Stimulated activated CD4-positive, alpha-beta T cell treated with anti-CD3 and anti-CD28 coated beads, Interleukin-4, amount 100 ng/mL, for 24 hours (primary cell): Measurements from ENCODE around the gene TTC33.

Source experiments
- DNase-seq: peaks from one replicate; pipeline ENCODE4 v3.0.0-alpha.2; 2020

The TTC33 gene

GRCh38 chr5:40503439-40503838, 252.3 kb downstream of the TTC33 start:
- peak; percentile 29 for DNase-seq

DNA sequence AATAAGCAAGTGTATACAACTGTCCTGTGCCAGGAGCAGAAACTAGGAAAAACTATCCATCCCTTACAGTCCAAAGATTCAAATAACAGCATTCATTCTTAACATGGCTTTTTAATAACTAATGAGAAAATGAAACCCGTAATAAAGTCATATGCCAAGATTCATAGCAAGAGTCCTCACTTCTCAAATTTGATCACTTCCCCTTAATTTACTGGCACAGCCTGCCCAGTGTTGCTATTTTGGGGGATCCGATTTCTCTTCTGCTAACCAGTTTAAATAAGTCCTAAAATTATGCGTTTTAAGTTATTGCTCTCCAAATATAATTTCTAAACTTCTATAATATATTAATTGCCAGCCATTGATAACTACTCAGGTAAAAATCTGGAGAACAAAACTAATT, 253.0 kb downstream of the TTC33 start:
- DNase-seq: no peak

DNA sequence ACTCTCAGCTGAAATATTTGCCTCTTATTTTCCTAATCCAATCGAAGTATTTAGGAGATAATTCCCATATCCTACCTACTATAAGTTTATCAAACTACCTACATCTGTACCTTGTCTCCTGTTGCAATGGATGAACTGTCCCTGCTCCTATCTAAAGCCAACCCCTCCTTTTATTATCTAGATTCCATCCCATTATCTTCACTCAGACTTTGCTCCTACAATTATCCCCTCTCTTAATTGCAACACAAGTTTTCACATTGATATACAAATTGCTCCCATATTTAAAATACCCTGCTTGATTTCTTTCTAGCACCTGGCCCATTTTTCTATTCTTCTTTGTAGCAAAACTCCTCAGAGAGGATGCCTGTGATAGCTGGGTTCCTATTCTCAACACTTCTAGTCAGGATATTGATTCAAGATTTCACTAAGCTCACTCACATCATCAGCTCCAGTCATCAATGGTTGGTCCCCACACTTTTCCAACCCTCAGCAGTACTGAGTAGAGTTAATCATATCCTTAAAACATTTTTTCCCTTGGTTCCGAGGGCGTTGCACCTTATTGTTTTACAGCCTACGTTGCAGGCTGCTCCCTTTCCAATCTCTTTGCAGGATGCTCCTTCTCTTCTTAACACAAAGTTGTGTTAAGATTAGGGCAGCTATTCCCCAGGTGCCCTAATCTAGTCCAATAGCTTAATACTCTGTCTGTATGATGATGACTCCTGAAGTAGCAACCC, 253.9 kb downstream of the TTC33 start:
- DNase-seq: no peak

DNA sequence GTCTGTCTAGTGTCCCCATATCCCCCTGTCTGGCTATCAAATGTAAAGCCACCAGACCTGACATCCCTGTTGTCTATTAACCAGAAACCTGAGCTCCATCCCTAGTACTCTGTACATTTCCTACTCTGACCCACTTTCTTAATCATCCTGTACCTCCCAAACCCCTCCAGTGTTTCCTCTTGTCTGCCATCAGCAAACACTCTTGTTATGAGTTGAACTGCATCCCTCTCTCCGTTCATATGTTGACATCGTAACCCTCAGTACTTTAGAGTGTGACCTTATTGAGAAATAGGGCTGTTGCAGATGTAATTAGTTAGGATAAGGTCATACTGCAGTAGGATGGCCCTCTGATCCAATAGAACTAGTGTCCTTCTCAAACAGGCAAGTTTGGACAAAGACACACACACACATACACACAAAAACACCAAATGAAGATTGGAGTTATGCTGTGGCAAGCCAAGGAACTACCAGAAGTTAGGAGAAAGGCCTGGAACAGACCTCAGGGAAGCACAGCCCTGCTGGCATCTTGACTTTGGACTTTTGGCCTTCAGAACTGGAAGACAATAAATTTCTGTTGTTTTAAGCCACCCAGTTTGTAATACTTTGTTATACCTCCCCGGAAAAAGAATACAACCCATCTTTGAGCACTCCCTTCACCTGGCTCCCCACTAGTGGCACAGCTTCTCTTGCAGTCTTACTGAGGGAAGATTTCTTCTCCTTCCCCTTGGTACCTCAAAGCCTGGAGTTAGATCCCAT, 256.1 kb downstream of the TTC33 start:
- no peak for DNase-seq

DNA sequence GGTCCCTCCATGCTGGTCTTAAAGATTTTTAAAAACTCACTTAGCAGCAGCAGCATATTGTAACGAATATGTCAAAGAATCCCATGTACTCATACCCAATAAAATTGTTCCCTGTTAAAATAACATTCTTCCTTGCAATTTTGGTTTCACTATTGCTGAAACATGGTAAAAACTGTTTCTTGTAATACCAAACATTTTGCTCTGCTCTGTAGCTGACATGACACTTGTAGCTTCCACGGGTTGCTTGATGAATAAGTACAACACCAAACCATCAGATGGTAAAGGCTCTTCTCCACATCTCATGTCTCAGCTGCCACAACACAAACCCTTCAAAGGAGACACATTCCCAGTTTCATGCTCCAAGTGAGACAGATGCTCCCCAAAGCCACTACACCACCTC, 256.8 kb downstream of the TTC33 start:
- DNase-seq: no peak

GRCh38 chr5:40497573-40497972, 258.2 kb downstream of the TTC33 start:
- DNase-seq: no peak

DNA sequence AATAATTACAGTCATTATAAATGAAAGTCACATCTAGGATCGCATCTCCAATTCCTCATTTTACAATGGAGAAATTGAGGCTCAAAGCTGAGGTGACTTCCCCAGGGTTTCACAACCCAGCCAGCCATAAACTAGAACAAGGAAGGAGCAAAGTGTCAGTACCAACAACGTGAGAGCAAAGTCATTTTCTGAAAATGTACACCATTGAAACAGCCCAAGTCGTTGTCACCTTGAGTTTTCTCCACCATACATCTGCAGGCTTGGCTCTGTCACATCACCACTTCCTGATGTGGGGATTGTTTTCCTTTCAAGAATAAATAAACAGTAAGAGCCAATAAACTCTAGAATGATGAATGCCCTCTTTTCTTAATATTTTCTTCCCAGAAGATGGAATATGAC, 260.5 kb downstream of the TTC33 start:
- DNase-seq: no peak

DNA sequence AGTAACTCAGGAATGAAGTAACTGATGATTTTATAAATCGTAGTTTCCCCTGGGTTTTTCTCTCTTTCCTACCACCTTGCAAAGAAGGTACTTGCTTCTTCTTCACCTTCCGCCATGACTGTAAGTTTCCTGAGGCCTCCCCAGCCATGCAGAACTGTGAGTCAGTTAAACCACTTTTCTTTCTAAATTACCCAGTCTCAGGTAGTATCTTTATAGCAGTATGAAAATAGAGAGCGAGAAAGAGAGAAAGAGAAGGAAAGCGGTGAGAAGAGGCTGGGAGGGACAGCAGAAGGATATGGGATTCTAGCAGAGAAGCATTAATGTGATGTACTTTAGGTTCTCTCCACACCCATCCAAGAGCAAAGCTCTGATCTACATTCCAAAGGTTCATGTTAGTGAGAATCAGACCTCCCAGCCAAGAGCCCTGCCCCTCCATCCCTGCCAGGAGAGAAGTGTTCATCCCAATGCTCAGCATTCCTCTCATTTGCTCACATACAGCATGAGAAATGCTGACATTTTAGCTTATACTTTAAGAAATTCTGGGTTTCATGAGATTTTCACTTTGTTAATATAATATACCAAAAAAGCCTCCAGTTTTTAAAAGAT, 261.0 kb downstream of the TTC33 start:
- DNase-seq: no peak

- DNase-seq: no peak
Measured at GRCh38 chr5:40492056-40492455, 263.7 kb downstream of the TTC33 start.

DNA sequence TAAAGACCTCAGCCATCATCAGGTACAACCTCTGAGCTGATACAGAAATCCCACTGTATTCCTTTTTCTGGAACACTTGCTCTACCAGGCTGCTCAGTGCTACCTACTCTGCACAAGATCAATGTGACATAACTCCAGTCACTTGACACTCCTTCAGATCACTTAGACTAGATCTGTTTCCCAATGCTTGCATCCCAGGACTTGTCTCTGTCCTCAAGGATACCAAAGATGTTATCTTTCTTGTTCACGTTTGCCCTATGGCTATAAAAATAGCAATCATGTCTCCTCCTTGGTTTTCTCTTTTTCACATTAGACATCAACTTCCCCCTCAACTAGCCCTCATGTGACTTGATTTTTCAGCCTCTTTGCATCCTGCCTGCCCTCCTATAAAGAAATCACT, 264.1 kb downstream of the TTC33 start:
- DNase-seq: no peak

DNA sequence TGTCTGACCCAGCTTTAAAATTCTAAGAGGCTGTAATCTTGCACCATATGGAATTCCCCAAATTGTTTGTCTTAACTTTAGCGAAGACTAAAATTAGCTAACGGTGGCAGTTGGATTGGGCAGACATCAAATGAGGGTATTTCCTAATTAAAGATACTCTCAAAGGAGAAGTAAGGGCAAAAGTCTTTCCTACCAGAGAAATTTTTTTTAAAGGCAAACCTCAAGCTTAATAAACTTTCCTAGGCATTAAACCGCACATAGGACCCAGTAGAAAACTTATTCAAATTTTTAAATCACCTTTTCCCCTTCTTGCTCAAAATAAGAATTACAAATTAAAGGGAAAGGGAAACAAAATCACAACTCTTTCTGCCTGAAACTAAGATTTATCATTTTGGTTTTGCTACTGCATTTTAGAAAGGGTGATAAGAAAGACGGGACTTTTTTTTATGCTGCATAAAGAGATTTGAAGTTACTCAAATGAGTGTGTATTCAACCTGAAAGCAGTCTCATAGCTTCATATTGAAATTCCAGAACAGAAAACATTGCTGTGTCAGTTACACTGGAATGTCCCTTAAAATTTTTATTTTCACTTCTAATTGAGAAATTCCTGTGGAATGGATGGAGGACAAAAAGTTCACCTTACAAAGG, 265.2 kb downstream of the TTC33 start:
- no peak for DNase-seq

GRCh38 chr5:40489421-40489820, 266.3 kb downstream of the TTC33 start:
- no peak for DNase-seq

DNA sequence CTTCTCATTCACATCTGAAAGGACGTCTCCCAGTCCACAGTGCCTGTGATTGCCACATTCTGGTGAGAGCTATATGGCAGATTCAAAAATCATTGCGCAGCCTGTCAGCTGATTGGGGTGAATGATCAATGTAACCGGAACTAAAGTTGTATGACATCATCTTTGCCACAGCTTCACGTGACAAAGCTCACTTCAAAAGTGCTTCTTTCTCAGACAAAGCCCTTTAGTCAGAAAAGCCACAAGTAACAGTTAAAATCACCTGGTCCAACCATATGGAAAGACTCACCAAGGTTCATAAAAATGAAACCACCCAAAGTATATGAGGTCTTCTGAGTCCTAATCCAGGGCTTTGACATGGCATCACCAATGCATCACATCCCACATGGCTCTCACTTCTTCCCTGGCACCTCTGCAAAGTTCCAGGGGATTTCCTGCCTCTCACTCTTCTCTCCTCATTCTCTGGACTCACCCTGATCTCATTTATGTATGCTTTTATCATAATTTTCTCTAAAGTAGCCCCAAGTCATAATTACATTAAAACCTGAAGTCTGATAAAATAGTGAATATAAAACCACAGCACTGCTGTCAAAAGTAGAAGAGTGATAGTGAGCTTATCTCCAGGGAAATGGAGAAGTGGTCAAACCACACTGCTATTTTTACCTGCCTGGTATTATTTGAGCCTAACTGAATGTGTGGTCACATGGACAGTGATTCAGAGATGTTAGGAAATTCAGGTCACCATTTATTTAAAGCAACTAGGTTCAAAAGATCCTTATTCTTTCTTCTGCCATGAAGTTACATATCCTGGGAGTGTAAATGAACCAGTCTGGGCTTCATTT, 269.1 kb downstream of the TTC33 start:
- DNase-seq: peak; percentile 70

GRCh38 chr5:40485021-40485998, 270.5 kb downstream of the TTC33 start:
- no peak for DNase-seq

DNA sequence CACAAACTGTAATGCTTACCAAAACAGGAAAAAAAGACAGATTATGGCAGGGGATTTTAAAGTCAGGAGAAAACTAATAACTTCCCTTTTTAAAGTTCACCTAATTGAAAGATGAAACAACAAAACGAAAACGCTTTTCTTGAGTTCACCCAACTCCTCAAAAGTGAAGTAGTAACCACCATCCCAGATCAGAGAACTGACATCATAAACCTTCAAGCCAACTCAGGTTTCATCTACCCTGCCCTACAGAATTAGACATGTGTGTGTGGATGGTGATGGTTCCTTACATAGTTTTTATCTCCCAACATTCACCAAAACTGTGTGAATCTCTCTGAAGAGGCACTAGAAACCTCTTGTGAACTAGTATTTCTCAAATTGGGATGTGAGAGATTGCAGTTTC, 271.3 kb downstream of the TTC33 start:
- no peak for DNase-seq

GRCh38 chr5:40483316-40483715, 272.4 kb downstream of the TTC33 start:
- no peak for DNase-seq

- no peak for DNase-seq
Measured at GRCh38 chr5:40481241-40481640, 274.5 kb downstream of the TTC33 start.

- peak; percentile 59 for DNase-seq
Measured at GRCh38 chr5:40480392-40480791, 275.4 kb downstream of the TTC33 start.

DNA sequence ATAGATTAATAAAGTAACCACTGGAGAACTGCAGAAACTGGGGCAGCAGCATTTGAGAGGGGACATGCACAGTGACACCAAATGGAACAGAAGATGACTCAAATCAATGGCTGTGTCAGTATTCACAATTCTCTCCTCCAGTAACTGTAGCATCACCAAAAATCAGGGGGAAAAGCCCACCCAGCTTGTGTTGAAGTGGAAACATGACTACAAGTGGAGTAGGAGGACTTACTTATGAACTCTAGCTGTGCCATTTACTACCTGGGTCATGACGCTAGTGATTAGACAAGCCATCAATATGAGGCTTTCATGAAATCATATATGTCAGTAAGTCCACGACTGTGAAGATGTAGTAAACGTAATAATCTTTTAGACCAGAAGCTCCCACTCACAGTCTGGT, 275.8 kb downstream of the TTC33 start:
- DNase-seq: peak; percentile 49

GRCh38 chr5:40478766-40479165, 277.0 kb downstream of the TTC33 start:
- DNase-seq: no peak

GRCh38 chr5:40477856-40478546, 277.8 kb downstream of the TTC33 start:
- DNase-seq: no peak
